Stimulated activated CD4-positive, alpha-beta T cell treated with anti-CD3 and anti-CD28 coated beads, TNF-alpha, amount 100 ng/mL, for 24 hours (primary cell): ENCODE results near the gene STXBP1.

Source experiments
- DNase-seq, 3 experiments: peaks; one replicate each; pipeline ENCODE4 v3.0.0-alpha.2; 2020; ENCODE audit warnings: low read depth in 3 of 3

Gene STXBP1

GRCh38 chr9:127714020-127714750 is 102.1 kb downstream of the STXBP1 start:
- no peak for DNase-seq

- no peak for DNase-seq
Measured at GRCh38 chr9:127714951-127715469, 102.9 kb downstream of the STXBP1 start.

DNA sequence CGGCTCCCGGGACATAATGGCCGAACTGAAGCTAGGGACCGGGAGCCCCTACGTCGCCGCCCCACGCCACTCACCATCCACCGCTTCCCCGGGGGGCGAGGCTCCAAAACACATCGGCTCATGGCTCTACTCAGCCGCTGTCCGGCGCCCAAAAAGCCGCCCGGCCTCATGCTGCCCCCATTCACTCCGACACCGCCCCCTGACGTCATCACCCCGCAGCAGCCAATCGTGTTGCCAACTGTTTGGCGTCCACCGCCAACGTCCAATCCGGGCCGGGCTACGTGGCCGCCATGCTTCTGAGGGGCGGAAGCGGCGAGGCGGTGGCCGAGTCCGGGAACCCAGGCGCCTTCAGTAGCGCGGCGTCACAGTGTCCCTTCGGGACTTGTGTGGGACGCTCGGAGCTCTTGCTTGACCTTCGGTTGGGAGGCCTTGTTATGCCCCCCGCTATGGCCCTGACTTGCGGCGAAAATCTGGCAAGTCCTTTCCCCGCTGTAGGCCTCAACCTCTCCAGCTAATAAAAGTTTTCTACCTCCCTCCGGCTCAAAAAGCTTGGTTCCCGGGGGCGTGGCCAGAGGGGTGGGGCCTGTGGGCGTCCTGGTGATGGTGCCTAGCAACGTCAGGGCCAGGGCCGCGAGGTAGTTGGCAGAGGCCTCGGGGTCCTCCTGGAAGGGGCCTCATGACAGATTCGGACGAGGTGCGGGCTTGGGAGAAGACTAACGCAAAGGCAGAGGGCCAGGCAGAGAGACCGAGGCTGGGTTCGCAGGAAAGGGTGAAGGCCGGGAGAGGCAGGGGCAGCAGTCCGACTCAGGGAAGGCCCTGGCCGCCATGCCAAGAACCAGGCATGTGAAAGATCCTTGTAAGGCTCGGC is 103.6 kb downstream of the STXBP1 start, which contains the start of the genes PTRH1 and TTC16:
Gene PTRH1 (minus strand): TSS at position 194 of the 868 bp plus-strand sequence. CDS start 24 bp downstream, at position 170.
Gene TTC16 (plus strand): TSS at position 610 of the 868 bp plus-strand sequence. CDS start 67 bp downstream, at position 677.
- DNase-seq: peak; percentile 95 to 98 (median 96)

GRCh38 chr9:127716412-127716811 is 104.3 kb downstream of the STXBP1 start:
- no peak for DNase-seq

DNA sequence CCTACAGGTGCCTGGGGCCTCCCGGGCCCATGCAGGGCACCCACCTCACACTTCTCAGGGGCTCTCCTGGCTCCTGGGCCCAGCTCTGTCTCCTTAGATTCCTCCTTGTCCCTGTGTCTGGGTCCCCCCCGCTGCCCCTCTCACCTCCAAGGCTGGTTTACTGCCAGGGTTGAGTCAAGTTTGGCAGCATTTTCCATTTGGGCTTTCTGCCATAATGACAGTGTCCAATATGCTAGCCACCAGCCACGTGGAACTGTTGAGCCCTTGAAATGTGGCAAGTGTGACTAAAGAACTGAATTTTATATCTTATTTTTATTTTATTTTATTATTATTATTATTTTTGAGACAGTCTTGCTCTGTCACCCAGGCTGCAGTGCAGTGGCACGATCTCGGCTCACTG is 105.7 kb downstream of the STXBP1 start:
- no peak for DNase-seq

GRCh38 chr9:127720031-127720864 is 108.2 kb downstream of the STXBP1 start:
- no peak for DNase-seq

DNA sequence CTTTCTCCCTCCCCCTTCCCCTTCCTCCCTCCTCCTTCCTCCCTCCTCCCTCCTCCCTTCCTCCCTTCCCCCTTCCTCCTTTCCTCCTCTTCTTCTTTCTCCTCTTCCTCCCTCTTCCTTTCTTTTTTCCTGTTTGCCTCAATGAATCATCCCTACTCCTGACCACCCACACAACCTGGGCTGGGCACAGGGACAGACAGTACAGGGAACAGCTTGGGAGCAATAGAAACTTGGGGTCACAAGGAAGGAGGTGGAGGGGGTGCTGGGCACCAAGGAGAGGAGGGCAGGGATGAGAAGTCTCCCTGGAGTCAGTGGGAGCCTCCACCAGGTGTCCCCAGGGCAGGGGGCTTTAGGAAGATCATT is 108.8 kb downstream of the STXBP1 start:
- no peak for DNase-seq

DNA sequence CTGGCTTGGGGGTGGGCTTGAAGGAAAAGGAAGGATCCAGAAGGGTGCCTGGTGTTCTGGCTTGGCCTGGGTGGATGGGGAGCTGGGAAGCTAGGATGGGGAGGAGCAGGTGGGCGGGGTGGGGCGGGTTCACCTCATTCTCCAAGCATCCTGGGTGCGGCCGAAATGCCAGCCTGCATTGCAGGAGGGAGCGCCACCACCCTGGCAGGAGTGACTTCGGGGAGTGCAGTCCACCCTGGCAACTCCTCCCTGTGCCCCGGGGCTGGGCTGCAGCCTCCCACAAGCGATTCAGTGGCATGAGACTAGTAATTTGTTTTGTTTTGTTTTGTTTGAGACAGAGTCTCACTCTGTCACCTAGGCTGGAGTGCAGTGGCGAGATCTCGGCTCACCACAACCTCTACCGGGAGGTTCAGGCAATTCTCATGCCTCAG is 109.3 kb downstream of the STXBP1 start:
- no peak for DNase-seq

DNA sequence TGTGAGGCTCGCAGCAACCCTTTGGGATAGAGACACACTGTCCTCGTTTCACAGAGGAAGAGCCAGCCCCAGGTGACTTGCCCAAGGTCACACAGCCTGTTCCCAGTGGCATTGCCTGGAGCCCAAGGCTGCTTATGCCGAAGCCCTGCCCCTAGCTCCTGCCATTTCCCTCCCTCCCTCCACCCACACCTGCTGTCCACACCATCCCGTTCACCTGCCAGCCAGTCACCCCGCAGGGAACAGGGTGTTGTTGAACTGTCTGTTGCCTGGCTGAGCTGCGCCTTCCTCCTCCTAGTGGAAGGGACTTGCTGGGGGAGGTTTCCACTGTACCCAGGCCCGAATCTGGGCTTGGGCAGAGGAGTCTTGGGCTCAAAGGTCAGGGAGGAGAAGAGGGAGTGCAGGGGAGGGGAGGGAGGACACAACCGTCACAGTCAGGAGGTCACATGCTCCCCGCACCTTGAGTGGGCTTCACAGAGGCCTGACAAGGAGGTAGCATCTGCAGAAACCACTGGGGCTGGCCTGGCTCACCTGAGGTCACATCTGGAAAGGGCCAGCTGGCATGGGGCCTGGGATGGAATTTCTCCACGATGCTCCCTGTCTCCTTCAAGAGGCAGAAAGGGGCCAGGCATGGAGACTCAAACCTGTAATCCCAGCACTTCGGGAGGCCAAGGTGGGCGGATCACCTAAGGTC is 110.1 kb downstream of the STXBP1 start:
- DNase-seq: no peak

- no peak for DNase-seq
Measured at GRCh38 chr9:127723013-127723412, 110.9 kb downstream of the STXBP1 start.

GRCh38 chr9:127723444-127723843 is 111.4 kb downstream of the STXBP1 start:
- no peak for DNase-seq

GRCh38 chr9:127724012-127724411 is 111.9 kb downstream of the STXBP1 start:
- no peak for DNase-seq

DNA sequence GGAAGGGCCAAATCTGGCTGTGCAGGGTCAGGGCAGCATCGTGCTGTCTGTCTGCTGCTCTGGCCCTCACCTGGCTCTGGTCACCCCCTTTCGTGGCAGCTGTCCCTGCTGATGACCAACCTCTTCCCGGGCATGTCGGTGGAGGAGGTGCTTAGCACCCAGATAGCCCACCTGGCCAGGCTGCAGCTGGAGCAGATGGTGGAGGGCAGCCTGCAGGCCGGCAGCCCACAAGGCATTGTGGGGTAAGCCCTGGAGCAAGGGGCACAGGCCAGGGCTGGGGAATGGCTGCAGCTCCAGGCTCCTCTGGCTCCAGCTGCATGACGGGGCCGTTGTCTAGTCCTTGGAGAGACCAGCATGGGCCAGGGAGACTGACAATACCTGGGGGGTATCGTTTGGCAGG is 114.8 kb downstream of the STXBP1 start:
- DNase-seq: no peak

DNA sequence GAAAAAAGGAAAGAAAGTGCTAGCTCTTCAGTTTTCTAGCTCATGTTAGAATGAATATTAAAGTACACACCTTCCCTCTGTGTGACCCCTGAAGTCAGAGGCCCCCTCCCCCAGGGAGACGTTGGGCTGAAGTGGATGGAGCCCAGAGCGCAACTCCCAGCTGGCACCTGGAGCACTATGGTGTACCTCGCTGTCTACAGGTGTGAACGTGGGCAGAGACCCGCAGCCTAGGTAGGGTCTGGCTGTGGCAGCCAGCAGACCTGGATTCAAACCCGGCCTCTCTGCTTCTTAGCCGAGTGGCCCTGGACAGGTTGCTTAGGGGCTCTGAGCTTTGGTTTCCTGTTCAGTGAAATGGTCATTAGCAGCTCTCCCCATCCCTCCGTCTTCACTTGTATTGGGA is 116.7 kb downstream of the STXBP1 start:
- no peak for DNase-seq

DNA sequence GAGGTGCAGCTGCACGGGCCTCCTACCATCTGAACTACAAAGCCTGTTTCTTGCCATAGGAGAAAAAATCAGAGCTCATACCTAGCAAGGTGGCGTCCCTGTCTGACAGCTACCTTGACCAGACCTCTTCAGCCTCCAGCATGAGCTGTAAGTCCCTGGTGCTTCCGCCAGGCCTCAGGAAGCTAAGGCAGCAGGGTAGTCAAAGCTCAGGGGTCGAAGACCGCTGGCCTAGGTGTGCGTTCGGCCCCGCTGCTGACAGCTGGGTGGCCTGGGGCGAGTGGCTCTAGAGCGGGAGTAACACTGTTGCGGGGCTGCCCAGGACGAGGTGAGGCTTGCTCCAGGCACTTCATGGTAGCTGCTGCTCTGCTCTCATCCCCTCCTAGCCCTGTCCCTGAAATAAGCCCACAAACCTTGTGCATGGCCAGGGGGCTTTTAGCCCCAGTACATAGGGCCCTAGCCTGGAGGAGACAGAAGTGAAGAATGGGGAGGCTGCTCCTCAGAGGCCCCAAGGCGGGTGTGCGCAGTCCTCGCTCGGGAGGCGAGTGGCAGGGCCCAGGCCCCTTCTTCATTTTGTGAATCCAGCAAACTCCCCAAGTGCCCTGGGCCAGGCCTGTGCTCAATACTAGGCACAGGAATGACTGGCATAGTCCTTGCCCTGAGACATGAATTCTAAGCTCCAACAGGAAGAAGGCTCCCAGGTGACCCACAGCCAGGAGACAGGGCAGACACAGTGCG is 117.6 kb downstream of the STXBP1 start:
- DNase-seq: no peak

GRCh38 chr9:127730262-127730661 is 118.2 kb downstream of the STXBP1 start:
- no peak for DNase-seq

- no peak for DNase-seq
Measured at GRCh38 chr9:127730799-127731410, 118.8 kb downstream of the STXBP1 start.

GRCh38 chr9:127731938-127732337 is 119.9 kb downstream of the STXBP1 start:
- DNase-seq: no peak

DNA sequence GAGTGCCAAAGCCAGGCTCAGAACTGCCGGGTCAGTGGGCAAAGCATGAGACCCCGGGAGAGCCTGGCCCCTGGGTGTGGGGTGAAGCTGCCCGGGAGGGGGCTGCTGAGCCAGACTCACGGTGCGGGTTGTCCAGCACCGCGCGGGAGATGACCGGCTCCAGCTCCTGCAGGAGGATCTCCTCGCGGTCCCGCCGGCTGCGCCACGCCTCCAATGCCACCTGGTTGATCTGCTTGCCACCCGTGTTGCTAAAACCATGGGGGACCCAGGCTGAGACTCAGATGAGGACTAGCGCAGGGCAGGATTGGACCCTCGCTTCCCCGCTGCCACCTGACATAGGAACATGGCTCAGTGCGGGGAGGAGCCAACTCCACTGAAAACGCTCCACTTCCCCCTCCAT is 120.4 kb downstream of the STXBP1 start:
- no peak for DNase-seq

GRCh38 chr9:127733614-127734013 is 121.5 kb downstream of the STXBP1 start:
- DNase-seq: no peak
